HG03457 (cell line): ENCODE measurements around the gene FAM156B.
"Not testable (repeated sequence)": the region's sequence is repeated elsewhere in the genome, so short reads cannot be mapped to it uniquely, and the experiment has no call there.

Experiments
- ATAC-seq: cut with Tn5 transposase; IDR thresholded peaks from one replicate; pipeline ENCODE4 v1.9.1; 2021; ENCODE audit warnings: moderate number of reproducible peaks; ENCODE audit not compliant: unreplicated experiment

Gene FAM156B

GRCh38 chrX:52923781-52924241 lies 26.7 kb downstream of the FAM156B start:
- peak; percentile 50 for ATAC-seq

- not testable (repeated sequence) for ATAC-seq
Observed at GRCh38 chrX:52930214-52930613, 33.1 kb downstream of the FAM156B start.

- ATAC-seq: no peak
Observed at GRCh38 chrX:52933213-52933612, 36.1 kb downstream of the FAM156B start.

GRCh38 chrX:52933976-52934703 lies 37.0 kb downstream of the FAM156B start:
- no peak for ATAC-seq

- peak; percentile 86 for ATAC-seq
Observed at GRCh38 chrX:52934704-52935469, 37.8 kb downstream of the FAM156B start.

- not testable (repeated sequence) for ATAC-seq
Observed at GRCh38 chrX:52935470-52935784, 38.3 kb downstream of the FAM156B start.

- not testable (repeated sequence) for ATAC-seq
Observed at GRCh38 chrX:52940704-52941103, 43.6 kb downstream of the FAM156B start.

GRCh38 chrX:52941728-52942127 lies 44.6 kb downstream of the FAM156B start:
- ATAC-seq: not testable (repeated sequence)

- ATAC-seq: not testable (repeated sequence)
Observed at GRCh38 chrX:52945838-52946494, 48.8 kb downstream of the FAM156B start.

GRCh38 chrX:52947501-52947900 lies 50.4 kb downstream of the FAM156B start:
- ATAC-seq: not testable (repeated sequence)

GRCh38 chrX:52948265-52948664 lies 51.1 kb downstream of the FAM156B start:
- ATAC-seq: not testable (repeated sequence)

- ATAC-seq: not testable (repeated sequence)
Observed at GRCh38 chrX:52949325-52949724, 52.2 kb downstream of the FAM156B start.

- ATAC-seq: not testable (repeated sequence)
Observed at GRCh38 chrX:52949884-52950283, 52.8 kb downstream of the FAM156B start.
